DND-41 (cell line): ENCODE data around the gene ZNF76.
A peak's percentile ranks its signal among the peaks of the same experiment; 100 is the strongest.

Experiments
- ATAC-seq: fragments of 200-7000 bp; cut with Tn5 transposase; 3 replicates; pipeline ENCODE4 v1.9.1; 2021; ENCODE audit warnings: low read depth; ENCODE audit not compliant: insufficient read depth
- DNase-seq: peaks from one replicate; pipeline ENCODE4 v3.0.0-alpha.2; 2020
- H2AFZ ChIP-seq: 2 replicates; pipeline ENCODE4 v1.6.0; 2012; ENCODE audit warnings: low read depth, low read length
- H3K27ac ChIP-seq: 2 replicates; pipeline ENCODE4 v1.5.1; 2012; ENCODE audit warnings: low read length, inconsistent platforms
- H3K27me3 ChIP-seq: fragments of 200-600 bp; sonication (generic); 2 replicates; pipeline ENCODE4 v1.6.0; 2012; ENCODE audit warnings: low read length, mild to moderate bottlenecking, inconsistent platforms; ENCODE audit not compliant: insufficient read depth, poor library complexity
- H3K36me3 ChIP-seq: 2 replicates; pipeline ENCODE4 v1.5.1; 2012; ENCODE audit warnings: low read length, inconsistent platforms; ENCODE audit not compliant: insufficient read depth
- H3K4me1 ChIP-seq: 2 replicates; pipeline ENCODE4 v1.5.1; 2012; ENCODE audit warnings: mild to moderate bottlenecking, low read length; ENCODE audit not compliant: insufficient read depth
- H3K4me2 ChIP-seq: 2 replicates; pipeline ENCODE4 v1.6.0; 2012; ENCODE audit warnings: mild to moderate bottlenecking, moderate library complexity, low read length, inconsistent platforms; ENCODE audit not compliant: insufficient read depth
- H3K4me3 ChIP-seq, 2 experiments: fragments of 200-600 bp in 1 of 2; shearing (Covaris generic) in 1 of 2; 2 replicates each; pipeline ENCODE4 v1.5.1; 2012 to 2016; ENCODE audit warnings: inconsistent platforms in 2 of 2, low read length in 2 of 2, mild to moderate bottlenecking in 2 of 2, low read depth in 1 of 2, moderate library complexity in 1 of 2
- H3K79me2 ChIP-seq: 2 replicates; pipeline ENCODE4 v1.6.0; 2012; ENCODE audit warnings: low read length, inconsistent platforms; ENCODE audit not compliant: insufficient read depth
- H3K9ac ChIP-seq: 2 replicates; pipeline ENCODE4 v1.6.0; 2012; ENCODE audit warnings: low read depth, mild to moderate bottlenecking, inconsistent platforms, low read length, moderate library complexity
- H3K9me3 ChIP-seq: 2 replicates; pipeline ENCODE4 v1.5.1; 2012; ENCODE audit warnings: low read length, moderate library complexity, mild to moderate bottlenecking, inconsistent platforms; ENCODE audit not compliant: insufficient read depth, severe bottlenecking
- H4K20me1 ChIP-seq: 2 replicates; pipeline ENCODE4 v1.6.0; 2012; ENCODE audit warnings: low read length; ENCODE audit not compliant: insufficient read depth
- CTCF ChIP-seq: IDR thresholded peaks from 2 replicates; pipeline ENCODE4 v1.5.1; 2012; ENCODE audit warnings: borderline replicate concordance, low read length, moderate library complexity, mild to moderate bottlenecking; ENCODE audit not compliant: poor library complexity, severe bottlenecking; ENCODE audit errors: extremely low read depth
- EZH2 ChIP-seq: IDR thresholded peaks from 3 replicates; pipeline ENCODE4 v1.6.1; 2012; ENCODE audit warnings: borderline replicate concordance, low read depth, mild to moderate bottlenecking, moderate library complexity, low read length, inconsistent platforms; ENCODE audit not compliant: severe bottlenecking

Gene ZNF76

GRCh38 chr6:35299674-35300073 lies 40.1 kb downstream of the ZNF76 start:
- DNase-seq (no peak), ATAC-seq (no peak)
- H3K4me1 ChIP-seq: peaks cover 67% of the 10 kb centered on the region
- no peaks in the 10 kb centered on the region for H3K9me3 ChIP-seq
- H3K9ac ChIP-seq: peak overlapping the region; percentile 82; the same call in 1 of the 2 replicates
- peaks cover 41% of the 10 kb centered on the region for H3K36me3 ChIP-seq
- peaks cover 20% of the 10 kb centered on the region for H4K20me1 ChIP-seq
- peak overlapping the region; percentile 89 for H3K27ac ChIP-seq
- H3K79me2 ChIP-seq: peaks cover 62% of the 10 kb centered on the region
- peak overlapping the region in 1 of 2 experiments; percentile 67; a peak in 2 of 4 replicates for H3K4me3 ChIP-seq
- H2AFZ ChIP-seq: no peak overlapping the region
- H3K4me2 ChIP-seq: peak overlapping the region; percentile 73
- no peaks in the 10 kb centered on the region for H3K27me3 ChIP-seq
- TF ChIP-seq EZH2 (no peak), CTCF (no peak)

- DNase-seq: peak; percentile 66
- Histone ChIP-seq H3K27me3 (no peaks in the 10 kb centered on the region), H4K20me1 (peaks cover 20% of the 10 kb centered on the region), H3K9me3 (no peaks in the 10 kb centered on the region), H3K27ac (peak overlapping the region; percentile 42), H3K4me1 (peaks cover 67% of the 10 kb centered on the region), H2AFZ (no peak overlapping the region), H3K4me3 (no peak overlapping the region), H3K9ac (peak overlapping the region; percentile 16), H3K4me2 (peak overlapping the region; percentile 73; the same call in 1 of the 2 replicates), H3K79me2 (peaks cover 71% of the 10 kb centered on the region), H3K36me3 (peaks cover 32% of the 10 kb centered on the region)
- no peak for TF ChIP-seq CTCF
- no peak for TF ChIP-seq EZH2
- 0 out of 3 replicates have a peak, but pooled peaks have one; percentile 15 for ATAC-seq
Observed at GRCh38 chr6:35300848-35301247, 41.3 kb downstream of the ZNF76 start.

- Histone ChIP-seq H3K27me3 (no peaks in the 10 kb centered on the region), H2AFZ (peak overlapping the region; percentile 49; the same call in 1 of the 2 replicates), H3K4me2 (peak overlapping the region; percentile 72), H3K9ac (peak overlapping the region; percentile 41), H3K4me3 (peak overlapping the region in 1 of 2 experiments; percentile 50; a peak in 2 of 4 replicates), H3K9me3 (no peaks in the 10 kb centered on the region), H3K36me3 (peaks cover 32% of the 10 kb centered on the region), H3K27ac (peak overlapping the region; percentile 76), H3K79me2 (peaks cover 81% of the 10 kb centered on the region), H4K20me1 (peaks cover 20% of the 10 kb centered on the region), H3K4me1 (peaks cover 55% of the 10 kb centered on the region)
- DNase-seq: peak; percentile 91
- TF ChIP-seq EZH2 (no peak), CTCF (no peak)
- ATAC-seq: peak; percentile 96
Observed at GRCh38 chr6:35302604-35303241, 43.2 kb downstream of the ZNF76 start.
